ENCODE measurements around the gene ESYT3. TPM values are rescaled to one million over a fixed set of nuclear protein-coding genes. Genes with fewer than 3 reads are reported as not detected.

Gene ESYT3
- total and polyA plus RNA-seq, 2 experiments from 2014 or later, result 3.5 to 8.2 TPM

DNA sequence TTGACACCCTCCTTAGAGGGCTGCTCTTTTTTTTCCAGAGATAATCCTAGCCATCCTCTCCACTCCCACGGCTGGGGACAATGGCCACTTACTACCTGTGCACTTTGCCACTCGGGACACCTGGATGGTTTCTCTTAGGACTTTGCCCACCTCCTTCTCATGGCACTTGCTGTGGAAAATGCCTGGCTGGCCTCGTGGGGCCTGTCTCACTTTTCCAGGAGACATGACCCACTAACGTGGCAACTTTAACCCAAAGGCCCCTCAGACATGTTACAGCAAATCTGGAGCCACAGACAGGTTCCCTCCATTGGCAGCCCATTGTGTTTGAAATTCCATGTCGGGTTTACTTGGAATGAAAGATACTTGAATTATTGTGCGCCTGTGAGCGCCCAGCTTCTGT is 29.4 kb upstream of the ESYT3 start:
- ATAC-seq, result no peak
- Histone ChIP-seq H3K79me2 (replicated peaks; ENCODE audit: insufficient read depth) (no peaks in the 10 kb centered on the region), H3K9me2 (ENCODE audit: insufficient read depth) (peaks cover 26% of the 10 kb centered on the region), H3K27ac (ENCODE audit: low read depth) (no peak overlapping the region), H3K27me3 (ENCODE audit: insufficient read depth) (no peaks in the 10 kb centered on the region), H3K4me3 (no peak overlapping the region), H3F3A (replicated peaks; ENCODE audit: low read depth) (peaks cover 3% of the 10 kb centered on the region; the same call in 1 of the 2 replicates), H3K4me1 (ENCODE audit: insufficient read depth) (peaks cover 17% of the 10 kb centered on the region), H3K4me2 (no peak overlapping the region), H4K20me1 (replicated peaks; ENCODE audit: insufficient read depth) (no peaks in the 10 kb centered on the region), H3K36me3 (ENCODE audit: insufficient read depth) (no peaks in the 10 kb centered on the region; the same call in 1 of the 2 replicates), H2AFZ (no peak overlapping the region)
- peaks cover 40% of the 10 kb centered on the region for H3K4me1 Mint-ChIP-seq
- H3K27me3 Mint-ChIP-seq (ENCODE audit: insufficient read depth, low read depth, poor library complexity), result peaks cover 11% of the 10 kb centered on the region
- H3K4me3 Mint-ChIP-seq, result no peak overlapping the region
- TF ChIP-seq, protein P1, sequence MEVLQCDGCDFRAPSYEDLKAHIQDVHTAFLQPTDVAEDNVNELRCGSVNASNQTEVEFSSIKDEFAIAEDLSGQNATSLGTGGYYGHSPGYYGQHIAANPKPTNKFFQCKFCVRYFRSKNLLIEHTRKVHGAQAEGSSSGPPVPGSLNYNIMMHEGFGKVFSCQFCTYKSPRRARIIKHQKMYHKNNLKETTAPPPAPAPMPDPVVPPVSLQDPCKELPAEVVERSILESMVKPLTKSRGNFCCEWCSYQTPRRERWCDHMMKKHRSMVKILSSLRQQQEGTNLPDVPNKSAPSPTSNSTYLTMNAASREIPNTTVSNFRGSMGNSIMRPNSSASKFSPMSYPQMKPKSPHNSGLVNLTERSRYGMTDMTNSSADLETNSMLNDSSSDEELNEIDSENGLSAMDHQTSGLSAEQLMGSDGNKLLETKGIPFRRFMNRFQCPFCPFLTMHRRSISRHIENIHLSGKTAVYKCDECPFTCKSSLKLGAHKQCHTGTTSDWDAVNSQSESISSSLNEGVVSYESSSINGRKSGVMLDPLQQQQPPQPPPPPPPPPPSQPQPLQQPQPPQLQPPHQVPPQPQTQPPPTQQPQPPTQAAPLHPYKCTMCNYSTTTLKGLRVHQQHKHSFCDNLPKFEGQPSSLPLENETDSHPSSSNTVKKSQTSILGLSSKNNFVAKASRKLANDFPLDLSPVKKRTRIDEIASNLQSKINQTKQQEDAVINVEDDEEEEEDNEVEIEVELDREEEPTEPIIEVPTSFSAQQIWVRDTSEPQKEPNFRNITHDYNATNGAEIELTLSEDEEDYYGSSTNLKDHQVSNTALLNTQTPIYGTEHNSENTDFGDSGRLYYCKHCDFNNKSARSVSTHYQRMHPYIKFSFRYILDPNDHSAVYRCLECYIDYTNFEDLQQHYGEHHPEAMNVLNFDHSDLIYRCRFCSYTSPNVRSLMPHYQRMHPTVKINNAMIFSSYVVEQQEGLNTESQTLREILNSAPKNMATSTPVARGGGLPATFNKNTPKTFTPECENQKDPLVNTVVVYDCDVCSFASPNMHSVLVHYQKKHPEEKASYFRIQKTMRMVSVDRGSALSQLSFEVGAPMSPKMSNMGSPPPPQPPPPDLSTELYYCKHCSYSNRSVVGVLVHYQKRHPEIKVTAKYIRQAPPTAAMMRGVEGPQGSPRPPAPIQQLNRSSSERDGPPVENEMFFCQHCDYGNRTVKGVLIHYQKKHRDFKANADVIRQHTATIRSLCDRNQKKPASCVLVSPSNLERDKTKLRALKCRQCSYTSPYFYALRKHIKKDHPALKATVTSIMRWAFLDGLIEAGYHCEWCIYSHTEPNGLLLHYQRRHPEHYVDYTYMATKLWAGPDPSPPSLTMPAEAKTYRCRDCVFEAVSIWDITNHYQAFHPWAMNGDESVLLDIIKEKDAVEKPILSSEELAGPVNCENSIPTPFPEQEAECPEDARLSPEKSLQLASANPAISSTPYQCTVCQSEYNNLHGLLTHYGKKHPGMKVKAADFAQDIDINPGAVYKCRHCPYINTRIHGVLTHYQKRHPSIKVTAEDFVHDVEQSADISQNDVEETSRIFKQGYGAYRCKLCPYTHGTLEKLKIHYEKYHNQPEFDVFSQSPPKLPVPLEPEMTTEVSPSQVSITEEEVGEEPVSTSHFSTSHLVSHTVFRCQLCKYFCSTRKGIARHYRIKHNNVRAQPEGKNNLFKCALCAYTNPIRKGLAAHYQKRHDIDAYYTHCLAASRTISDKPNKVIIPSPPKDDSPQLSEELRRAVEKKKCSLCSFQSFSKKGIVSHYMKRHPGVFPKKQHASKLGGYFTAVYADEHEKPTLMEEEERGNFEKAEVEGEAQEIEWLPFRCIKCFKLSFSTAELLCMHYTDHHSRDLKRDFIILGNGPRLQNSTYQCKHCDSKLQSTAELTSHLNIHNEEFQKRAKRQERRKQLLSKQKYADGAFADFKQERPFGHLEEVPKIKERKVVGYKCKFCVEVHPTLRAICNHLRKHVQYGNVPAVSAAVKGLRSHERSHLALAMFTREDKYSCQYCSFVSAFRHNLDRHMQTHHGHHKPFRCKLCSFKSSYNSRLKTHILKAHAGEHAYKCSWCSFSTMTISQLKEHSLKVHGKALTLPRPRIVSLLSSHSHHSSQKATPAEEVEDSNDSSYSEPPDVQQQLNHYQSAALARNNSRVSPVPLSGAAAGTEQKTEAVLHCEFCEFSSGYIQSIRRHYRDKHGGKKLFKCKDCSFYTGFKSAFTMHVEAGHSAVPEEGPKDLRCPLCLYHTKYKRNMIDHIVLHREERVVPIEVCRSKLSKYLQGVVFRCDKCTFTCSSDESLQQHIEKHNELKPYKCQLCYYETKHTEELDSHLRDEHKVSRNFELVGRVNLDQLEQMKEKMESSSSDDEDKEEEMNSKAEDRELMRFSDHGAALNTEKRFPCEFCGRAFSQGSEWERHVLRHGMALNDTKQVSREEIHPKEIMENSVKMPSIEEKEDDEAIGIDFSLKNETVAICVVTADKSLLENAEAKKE (CRISPR knock-in tag; IDR thresholded peaks at IDR 0.05), result no peak
- no peak for TF ChIP-seq JUNB (IDR thresholded peaks at IDR 0.05; ENCODE audit: unreplicated experiment)
- no peak for DNase-seq (ENCODE audit: low spot score)
- H3K27ac Mint-ChIP-seq, result no peak overlapping the region
- H3K9me3 Mint-ChIP-seq, result peaks cover 8% of the 10 kb centered on the region; the same call in 2 of the 3 replicates
- peaks cover 28% of the 10 kb centered on the region for H3K36me3 Mint-ChIP-seq (ENCODE audit: low read depth)

DNA sequence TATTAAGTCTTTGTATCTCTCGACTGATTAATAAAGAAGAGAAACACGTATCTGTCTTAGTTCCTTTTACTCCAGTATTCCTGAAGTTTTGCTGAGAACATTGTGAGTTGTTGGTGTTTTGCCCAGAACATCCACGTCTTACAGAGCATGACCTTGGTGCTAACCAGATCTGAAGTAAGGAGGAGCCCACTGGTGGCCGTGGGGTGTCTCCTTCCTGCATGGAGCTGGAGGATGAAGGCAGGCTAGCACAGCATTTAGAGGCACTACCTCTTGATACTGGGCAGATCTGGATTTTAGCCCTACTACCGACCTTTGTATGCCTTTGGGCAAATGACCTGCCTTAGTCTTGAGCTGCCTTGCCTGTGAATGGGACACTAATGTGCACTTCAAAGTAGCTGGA is 28.9 kb upstream of the ESYT3 start:
- peaks cover 8% of the 10 kb centered on the region; the same call in 2 of the 3 replicates for H3K9me3 Mint-ChIP-seq
- DNase-seq (ENCODE audit: low spot score), result no peak
- no peaks in the 10 kb centered on the region; the same call in 1 of the 2 replicates for H3K36me3 ChIP-seq (ENCODE audit: insufficient read depth)
- TF ChIP-seq EZH2phosphoT487 (IDR thresholded peaks at IDR 0.05; ENCODE audit: unreplicated experiment) (no peak), ZNF331 (CRISPR knock-in tag; IDR thresholded peaks at IDR 0.05; ENCODE audit: low read depth) (no peak), NANOG (IDR thresholded peaks at IDR 0.05; ENCODE audit: borderline replicate concordance) (no peak), JUNB (IDR thresholded peaks at IDR 0.05; ENCODE audit: unreplicated experiment) (no peak)
- TF ChIP-seq, protein P2, sequence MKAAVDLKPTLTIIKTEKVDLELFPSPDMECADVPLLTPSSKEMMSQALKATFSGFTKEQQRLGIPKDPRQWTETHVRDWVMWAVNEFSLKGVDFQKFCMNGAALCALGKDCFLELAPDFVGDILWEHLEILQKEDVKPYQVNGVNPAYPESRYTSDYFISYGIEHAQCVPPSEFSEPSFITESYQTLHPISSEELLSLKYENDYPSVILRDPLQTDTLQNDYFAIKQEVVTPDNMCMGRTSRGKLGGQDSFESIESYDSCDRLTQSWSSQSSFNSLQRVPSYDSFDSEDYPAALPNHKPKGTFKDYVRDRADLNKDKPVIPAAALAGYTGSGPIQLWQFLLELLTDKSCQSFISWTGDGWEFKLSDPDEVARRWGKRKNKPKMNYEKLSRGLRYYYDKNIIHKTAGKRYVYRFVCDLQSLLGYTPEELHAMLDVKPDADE (IDR thresholded peaks at IDR 0.05), result no peak
- TF ChIP-seq, protein P3, sequence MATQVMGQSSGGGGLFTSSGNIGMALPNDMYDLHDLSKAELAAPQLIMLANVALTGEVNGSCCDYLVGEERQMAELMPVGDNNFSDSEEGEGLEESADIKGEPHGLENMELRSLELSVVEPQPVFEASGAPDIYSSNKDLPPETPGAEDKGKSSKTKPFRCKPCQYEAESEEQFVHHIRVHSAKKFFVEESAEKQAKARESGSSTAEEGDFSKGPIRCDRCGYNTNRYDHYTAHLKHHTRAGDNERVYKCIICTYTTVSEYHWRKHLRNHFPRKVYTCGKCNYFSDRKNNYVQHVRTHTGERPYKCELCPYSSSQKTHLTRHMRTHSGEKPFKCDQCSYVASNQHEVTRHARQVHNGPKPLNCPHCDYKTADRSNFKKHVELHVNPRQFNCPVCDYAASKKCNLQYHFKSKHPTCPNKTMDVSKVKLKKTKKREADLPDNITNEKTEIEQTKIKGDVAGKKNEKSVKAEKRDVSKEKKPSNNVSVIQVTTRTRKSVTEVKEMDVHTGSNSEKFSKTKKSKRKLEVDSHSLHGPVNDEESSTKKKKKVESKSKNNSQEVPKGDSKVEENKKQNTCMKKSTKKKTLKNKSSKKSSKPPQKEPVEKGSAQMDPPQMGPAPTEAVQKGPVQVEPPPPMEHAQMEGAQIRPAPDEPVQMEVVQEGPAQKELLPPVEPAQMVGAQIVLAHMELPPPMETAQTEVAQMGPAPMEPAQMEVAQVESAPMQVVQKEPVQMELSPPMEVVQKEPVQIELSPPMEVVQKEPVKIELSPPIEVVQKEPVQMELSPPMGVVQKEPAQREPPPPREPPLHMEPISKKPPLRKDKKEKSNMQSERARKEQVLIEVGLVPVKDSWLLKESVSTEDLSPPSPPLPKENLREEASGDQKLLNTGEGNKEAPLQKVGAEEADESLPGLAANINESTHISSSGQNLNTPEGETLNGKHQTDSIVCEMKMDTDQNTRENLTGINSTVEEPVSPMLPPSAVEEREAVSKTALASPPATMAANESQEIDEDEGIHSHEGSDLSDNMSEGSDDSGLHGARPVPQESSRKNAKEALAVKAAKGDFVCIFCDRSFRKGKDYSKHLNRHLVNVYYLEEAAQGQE (IDR thresholded peaks at IDR 0.05; ENCODE audit: unreplicated experiment), result no peak

More for the DNA sequence above, 28.9 kb upstream of the ESYT3 start:
- Histone ChIP-seq H4K20me1 (replicated peaks; ENCODE audit: insufficient read depth) (no peaks in the 10 kb centered on the region), H3K27ac (ENCODE audit: low read depth) (no peak overlapping the region), H3K4me1 (ENCODE audit: insufficient read depth) (peaks cover 22% of the 10 kb centered on the region), H3K4me2 (no peak overlapping the region), H3K27me3 (ENCODE audit: insufficient read depth) (no peaks in the 10 kb centered on the region), H3K79me2 (replicated peaks; ENCODE audit: insufficient read depth) (no peaks in the 10 kb centered on the region), H3K9me2 (ENCODE audit: insufficient read depth) (peaks cover 31% of the 10 kb centered on the region), H3F3A (replicated peaks; ENCODE audit: low read depth) (peaks cover 3% of the 10 kb centered on the region; the same call in 1 of the 2 replicates), H3K4me3 (no peak overlapping the region), H2AFZ (no peak overlapping the region)
- Mint-ChIP-seq H3K36me3 (ENCODE audit: low read depth) (peaks cover 28% of the 10 kb centered on the region), H3K4me1 (peaks cover 45% of the 10 kb centered on the region), H3K4me3 (no peak overlapping the region), H3K27ac (no peak overlapping the region), H3K27me3 (ENCODE audit: insufficient read depth, low read depth, poor library complexity) (peaks cover 11% of the 10 kb centered on the region)
- no peak for ATAC-seq
